ENCODE data around the gene CNTNAP2.

Gene CNTNAP2

GRCh38 chr7:146635205-146636032 is 518.8 kb downstream of the CNTNAP2 start:
- no peak for FAIRE-seq

- FAIRE-seq, result no peak
These were observed 519.4 kb downstream of the CNTNAP2 start for GRCh38 chr7:146636033-146636356.

GRCh38 chr7:146636581-146636980 is 520.0 kb downstream of the CNTNAP2 start:
- no peak for FAIRE-seq

- FAIRE-seq, result no peak
These were observed 522.7 kb downstream of the CNTNAP2 start for GRCh38 chr7:146639291-146639690.

GRCh38 chr7:146641491-146641890 is 524.9 kb downstream of the CNTNAP2 start:
- FAIRE-seq, result no peak

GRCh38 chr7:146645383-146645976 is 528.9 kb downstream of the CNTNAP2 start:
- no peak for FAIRE-seq

GRCh38 chr7:146647445-146647844 is 530.8 kb downstream of the CNTNAP2 start:
- no peak for FAIRE-seq

- no peak for FAIRE-seq
These were observed 535.6 kb downstream of the CNTNAP2 start for GRCh38 chr7:146652176-146652575.

- FAIRE-seq, result no peak
These were observed 537.4 kb downstream of the CNTNAP2 start for GRCh38 chr7:146654048-146654447.

- no peak for FAIRE-seq
These were observed 539.6 kb downstream of the CNTNAP2 start for GRCh38 chr7:146655928-146656797.

GRCh38 chr7:146656988-146657387 is 540.4 kb downstream of the CNTNAP2 start:
- FAIRE-seq, result no peak

GRCh38 chr7:146658604-146659003 is 542.0 kb downstream of the CNTNAP2 start:
- no peak for FAIRE-seq

GRCh38 chr7:146659732-146660131 is 543.1 kb downstream of the CNTNAP2 start:
- FAIRE-seq, result no peak

GRCh38 chr7:146660839-146661238 is 544.2 kb downstream of the CNTNAP2 start:
- no peak for FAIRE-seq

GRCh38 chr7:146661435-146661834 is 544.8 kb downstream of the CNTNAP2 start:
- no peak for FAIRE-seq

- FAIRE-seq, result no peak
These were observed 545.3 kb downstream of the CNTNAP2 start for GRCh38 chr7:146661929-146662328.

GRCh38 chr7:146665023-146665422 is 548.4 kb downstream of the CNTNAP2 start:
- FAIRE-seq, result no peak

GRCh38 chr7:146670532-146670931 is 553.9 kb downstream of the CNTNAP2 start:
- no peak for FAIRE-seq

GRCh38 chr7:146681487-146681886 is 564.9 kb downstream of the CNTNAP2 start:
- FAIRE-seq, result no peak

GRCh38 chr7:146683439-146683838 is 566.8 kb downstream of the CNTNAP2 start:
- FAIRE-seq, result no peak

GRCh38 chr7:146690987-146691386 is 574.4 kb downstream of the CNTNAP2 start:
- no peak for FAIRE-seq

GRCh38 chr7:146698995-146699610 is 582.5 kb downstream of the CNTNAP2 start:
- FAIRE-seq, result no peak

GRCh38 chr7:146700015-146700560 is 583.5 kb downstream of the CNTNAP2 start:
- FAIRE-seq, result no peak
